ENCODE results near the gene CCL26. TPM values are rescaled to one million over a fixed set of nuclear protein-coding genes. Genes with fewer than 3 reads are reported as not detected.

Gene CCL26, protein sequence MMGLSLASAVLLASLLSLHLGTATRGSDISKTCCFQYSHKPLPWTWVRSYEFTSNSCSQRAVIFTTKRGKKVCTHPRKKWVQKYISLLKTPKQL
- 6.8 to 11.4 TPM (median 7.4 TPM) in 5 replicates for total RNA-seq (2022; extraction: Qiagen RNA extraction; ENCODE audit: low read depth)

DNA sequence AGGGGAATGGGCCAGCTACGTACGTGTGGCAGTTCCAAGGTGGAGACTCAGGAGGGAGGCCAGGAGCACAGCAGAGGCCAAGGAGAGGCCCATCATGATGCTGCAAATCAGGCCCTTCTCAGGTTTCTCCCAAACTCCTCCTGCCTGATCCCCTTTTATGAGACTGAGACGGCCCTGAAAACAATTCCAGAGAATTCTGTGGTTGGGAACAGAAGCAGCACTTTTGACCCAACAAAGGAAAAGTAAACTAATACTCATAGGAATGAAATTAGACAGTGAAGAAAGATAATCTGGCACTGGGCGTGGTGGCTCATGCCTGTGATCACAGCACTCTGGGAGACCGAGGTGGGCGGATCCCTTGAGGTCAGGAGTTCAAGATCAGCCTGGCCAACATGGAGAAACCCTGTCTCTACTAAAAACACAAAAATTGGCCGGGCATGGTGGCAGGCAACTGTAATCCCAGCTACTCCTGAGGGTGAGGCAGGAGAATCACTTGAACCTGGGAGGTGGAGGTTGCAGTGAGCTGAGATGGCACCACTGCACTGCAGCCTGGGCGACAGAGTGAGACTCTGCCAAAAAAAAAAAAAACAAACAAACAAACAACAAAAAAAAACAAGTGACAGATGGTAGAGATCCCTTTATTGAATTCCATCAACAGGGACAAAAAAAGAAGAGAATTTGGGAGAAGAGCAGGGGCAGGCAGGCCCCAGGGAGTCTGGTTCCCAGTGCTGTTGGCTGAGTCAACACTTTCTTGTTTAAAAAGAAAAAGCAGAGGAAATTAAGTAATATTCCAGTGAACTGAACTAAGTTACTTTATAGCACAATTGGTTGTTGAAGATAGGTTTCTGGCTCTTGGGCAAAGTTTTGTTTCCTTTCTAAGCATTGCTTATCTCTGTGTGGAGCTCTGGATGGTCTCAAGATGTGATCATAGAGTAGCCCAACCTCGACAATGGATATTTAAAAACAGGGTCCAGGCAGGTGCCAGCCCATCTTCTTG, at the start of gene CCL26:
Gene CCL26, minus strand, starts transcription at position 131 of the 997 bp plus-strand sequence. Its CDS starts 35 bp downstream, at position 96.

DNA sequence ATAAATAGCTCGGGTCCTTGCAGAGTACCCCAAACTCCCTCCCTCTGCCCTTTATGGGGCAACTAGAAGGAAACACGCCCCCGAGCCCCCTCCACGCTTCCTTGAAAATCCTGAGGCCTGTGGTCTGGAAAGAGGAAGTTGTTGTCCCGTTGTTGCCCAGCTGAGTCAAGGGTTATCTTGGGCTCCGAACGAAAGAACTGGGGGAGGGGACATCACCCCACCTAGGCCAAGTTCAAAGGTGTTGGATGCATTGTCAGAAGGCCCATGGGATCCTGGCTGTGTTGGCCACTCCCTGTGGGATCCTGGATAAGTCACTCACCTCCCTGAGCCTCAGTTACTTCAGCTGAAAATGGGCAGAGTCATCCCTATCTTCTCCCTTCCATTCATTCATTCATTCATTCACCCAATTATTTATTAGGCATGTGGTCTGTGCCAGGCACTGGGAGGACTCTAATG, 41.8 kb upstream of the CCL26 start, which contains the start of gene CCL24:
Gene CCL24, minus strand, starts transcription at position 26 of the 456 bp plus-strand sequence. CDS start 91 bp downstream, outside the sequence.

DNA sequence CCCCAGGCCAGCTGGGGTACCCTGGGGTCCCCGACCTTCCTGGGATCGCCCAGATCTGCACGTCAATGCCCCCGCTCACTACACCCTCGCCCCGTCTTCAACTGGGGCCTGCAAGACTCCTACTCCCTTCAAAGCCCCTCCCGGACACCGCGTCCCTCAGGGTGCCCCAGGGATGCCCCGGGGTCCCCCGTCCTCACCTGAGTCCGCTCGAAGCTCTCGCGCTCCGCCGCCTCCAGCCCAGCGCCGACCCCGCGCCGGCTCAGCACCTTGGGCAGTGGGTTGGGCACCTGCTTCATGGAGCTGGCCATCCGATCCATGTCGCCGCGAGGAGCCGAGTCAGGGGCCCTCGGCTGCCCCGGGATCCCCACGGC, 33.4 kb downstream of the CCL26 start, which contains the start of gene HIP1:
Gene HIP1, minus strand, starts transcription at position 338 of the 371 bp plus-strand sequence. Its CDS starts 21 bp downstream, at position 317.

Other genes starting within 250 kb of the CCL26 start
- 17.1 to 23.9 TPM (median 21.1 TPM) in 5 replicates for gene HIP1, start 33.3 kb downstream of the CCL26 start, total RNA-seq (2022; extraction: Qiagen RNA extraction; ENCODE audit: low read depth)
- not detected in 5 replicates for gene CCL24, start 41.6 kb upstream of the CCL26 start, total RNA-seq (2022; extraction: Qiagen RNA extraction; ENCODE audit: low read depth)
- gene RHBDD2, start 106.8 kb upstream of the CCL26 start, total RNA-seq (2022; extraction: Qiagen RNA extraction; ENCODE audit: low read depth), result 62.5 to 93.2 TPM (median 90.3 TPM) in 5 replicates
- 105 to 178 TPM (median 160 TPM) in 5 replicates for gene POR, start 142.9 kb upstream of the CCL26 start, total RNA-seq (2022; extraction: Qiagen RNA extraction; ENCODE audit: low read depth)
- gene TMEM120A, start 222.4 kb upstream of the CCL26 start, total RNA-seq (2022; extraction: Qiagen RNA extraction; ENCODE audit: low read depth), result 34.8 to 47.6 TPM (median 44.6 TPM) in 5 replicates